Activated CD8-positive, alpha-beta T cell treated with anti-CD3 and anti-CD28 coated beads for 36 hours (primary cell): Measurements from ENCODE around the gene PDSS2. TPM values are rescaled to one million over a fixed set of nuclear protein-coding genes. Genes with fewer than 3 reads are reported as not detected.

Source experiments
- ATAC-seq: fragments of 200-7000 bp; cut with Tn5 transposase; one replicate; pipeline ENCODE4 v1.10.0; 2021; ENCODE audit warnings: mild to moderate bottlenecking, moderate library complexity
- CTCF ChIA-PET: fragments of 350-600 bp; sonication (Branson Sonifier 250); formaldehyde crosslinking; loops from one replicate; lab custom pipeline; 2021; ENCODE audit warnings: antibody characterized with exemption; lab: Charles Lee
- POLR2A ChIA-PET: fragments of 350-600 bp; sonication (Branson Sonifier 250); formaldehyde crosslinking; loops from one replicate; lab custom pipeline; 2021; ENCODE audit warnings: antibody characterized with exemption; lab: Charles Lee
- DNase-seq: peaks from one replicate; pipeline ENCODE4 v3.0.0-alpha.2; 2020
- H3K27ac Mint-ChIP-seq: one replicate; pipeline ENCODE4 v1.8.0; 2021; ENCODE audit warnings: mild to moderate bottlenecking, mixed read lengths
- H3K27me3 Mint-ChIP-seq: one replicate; pipeline ENCODE4 v1.8.0; 2021; ENCODE audit warnings: mixed read lengths
- H3K36me3 Mint-ChIP-seq: one replicate; pipeline ENCODE4 v1.8.0; 2021; ENCODE audit warnings: low read depth, mixed read lengths
- H3K4me1 Mint-ChIP-seq: one replicate; pipeline ENCODE4 v1.8.0; 2021; ENCODE audit warnings: low read depth, mixed read lengths
- H3K4me3 Mint-ChIP-seq: one replicate; pipeline ENCODE4 v1.8.0; 2021; ENCODE audit warnings: mild to moderate bottlenecking, moderate library complexity, mixed read lengths
- H3K9me3 Mint-ChIP-seq: one replicate; pipeline ENCODE4 v1.8.0; 2021; ENCODE audit warnings: mixed read lengths
- intact Hi-C: fragments of 100-400 bp; cut with micrococcal nuclease; formaldehyde crosslinking; loops from one replicate; pipeline ENCODE4 v1.10.0; 2022
- total RNA-seq, 2 experiments: library from RNA; stranded (reverse); gene quantifications; one replicate each; pipeline ENCODE4 v1.2.3, GENCODE V29; 2021
- TF ChIP-seq, protein P1 (sequence below): fragments of 200-600 bp; IDR thresholded peaks from one replicate; pipeline ENCODE4 v1.8.0; 2022; ENCODE audit warnings: antibody characterized with exemption, mild to moderate bottlenecking

PDSS2 gene
- total RNA-seq, 2 experiments from 2014 or later: 13.2 to 14.8 TPM

DNA sequence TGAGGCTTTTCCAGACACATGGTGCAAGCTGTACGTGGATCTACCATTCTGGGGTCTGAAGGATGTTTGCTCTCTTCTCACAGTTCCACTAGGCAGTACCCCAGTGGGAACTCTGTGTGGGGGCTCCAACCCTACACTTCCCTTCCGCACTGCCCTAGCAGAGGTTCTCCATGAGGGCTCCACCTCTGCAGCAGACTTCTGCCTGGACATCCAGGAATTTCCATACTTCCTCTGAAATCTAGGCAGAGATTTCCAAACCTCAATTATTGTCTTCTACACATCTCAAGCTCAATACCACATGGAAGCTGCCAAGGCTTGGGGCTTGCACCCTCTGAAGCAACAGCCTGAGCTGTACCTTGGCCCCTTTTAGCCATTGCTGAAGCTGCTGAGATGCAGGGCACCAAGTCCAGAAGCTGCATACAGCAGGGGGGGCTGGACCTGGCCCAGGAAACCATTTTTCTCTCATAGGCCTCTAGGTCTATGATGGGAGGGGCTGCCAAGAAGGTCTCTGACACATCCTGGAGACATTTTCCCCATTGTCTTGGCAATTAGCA, 11.6 kb downstream of the PDSS2 start:
- TF ChIP-seq, protein P1, sequence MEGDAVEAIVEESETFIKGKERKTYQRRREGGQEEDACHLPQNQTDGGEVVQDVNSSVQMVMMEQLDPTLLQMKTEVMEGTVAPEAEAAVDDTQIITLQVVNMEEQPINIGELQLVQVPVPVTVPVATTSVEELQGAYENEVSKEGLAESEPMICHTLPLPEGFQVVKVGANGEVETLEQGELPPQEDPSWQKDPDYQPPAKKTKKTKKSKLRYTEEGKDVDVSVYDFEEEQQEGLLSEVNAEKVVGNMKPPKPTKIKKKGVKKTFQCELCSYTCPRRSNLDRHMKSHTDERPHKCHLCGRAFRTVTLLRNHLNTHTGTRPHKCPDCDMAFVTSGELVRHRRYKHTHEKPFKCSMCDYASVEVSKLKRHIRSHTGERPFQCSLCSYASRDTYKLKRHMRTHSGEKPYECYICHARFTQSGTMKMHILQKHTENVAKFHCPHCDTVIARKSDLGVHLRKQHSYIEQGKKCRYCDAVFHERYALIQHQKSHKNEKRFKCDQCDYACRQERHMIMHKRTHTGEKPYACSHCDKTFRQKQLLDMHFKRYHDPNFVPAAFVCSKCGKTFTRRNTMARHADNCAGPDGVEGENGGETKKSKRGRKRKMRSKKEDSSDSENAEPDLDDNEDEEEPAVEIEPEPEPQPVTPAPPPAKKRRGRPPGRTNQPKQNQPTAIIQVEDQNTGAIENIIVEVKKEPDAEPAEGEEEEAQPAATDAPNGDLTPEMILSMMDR: no peak
- H3K4me3 Mint-ChIP-seq: no peak overlapping the region
- H3K36me3 Mint-ChIP-seq: peaks cover 55% of the 10 kb centered on the region
- POLR2A ChIA-PET: interaction anchor here (1.1 kb wide), 1 partner anchor 11 kb away, joined by 4 read pairs; the partner anchor contains the start of gene PDSS2
- H3K27me3 Mint-ChIP-seq: no peaks in the 10 kb centered on the region
- CTCF ChIA-PET: interaction anchor here (2.0 kb wide), 1 partner anchor 11 kb away, joined by 6 read pairs; the partner anchor contains the start of gene PDSS2
- peaks cover 23% of the 10 kb centered on the region for H3K9me3 Mint-ChIP-seq
- ATAC-seq: no peak
- no peak overlapping the region for H3K27ac Mint-ChIP-seq
- intact Hi-C loops: no loop called here
- peaks cover 4% of the 10 kb centered on the region for H3K4me1 Mint-ChIP-seq
- DNase-seq: no peak

DNA sequence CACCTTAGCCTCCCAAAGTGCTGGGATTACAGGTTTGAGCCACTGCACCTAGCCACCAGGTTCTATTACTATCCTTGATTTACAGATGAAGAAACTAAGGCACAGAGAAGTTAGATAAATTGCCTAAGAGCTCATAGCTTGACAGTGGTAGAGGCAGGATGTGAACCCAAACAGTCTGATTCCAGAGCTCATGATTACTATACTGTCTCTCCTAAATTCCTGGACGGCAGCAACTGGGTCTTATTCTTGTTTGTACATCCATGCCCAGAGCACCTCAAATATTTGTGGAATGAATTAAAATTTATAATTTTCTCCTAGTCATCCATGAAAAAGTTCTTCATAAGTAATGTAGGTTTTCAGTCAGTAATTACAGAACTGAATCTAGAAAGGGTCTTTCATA, 15.1 kb downstream of the PDSS2 start:
- Mint-ChIP-seq H3K27me3 (no peaks in the 10 kb centered on the region), H3K36me3 (peaks cover 30% of the 10 kb centered on the region), H3K9me3 (peaks cover 21% of the 10 kb centered on the region), H3K27ac (no peak overlapping the region), H3K4me1 (peaks cover 17% of the 10 kb centered on the region), H3K4me3 (no peak overlapping the region)
- TF ChIP-seq, protein P1: no peak
- intact Hi-C loops: no loop called here
- ChIA-PET POLR2A (interaction anchor here (0.5 to 0.7 kb wide), 2 partner anchors 57 to 392 kb away, joined by 3 read pairs; no protein-coding TSS in a partner anchor), CTCF (interaction anchor here (0.9 to 1.0 kb wide), 2 partner anchors 15 to 107 kb away, joined by 3 read pairs; partner anchors contain the start of gene PDSS2)
- no peak for ATAC-seq
- no peak for DNase-seq

DNA sequence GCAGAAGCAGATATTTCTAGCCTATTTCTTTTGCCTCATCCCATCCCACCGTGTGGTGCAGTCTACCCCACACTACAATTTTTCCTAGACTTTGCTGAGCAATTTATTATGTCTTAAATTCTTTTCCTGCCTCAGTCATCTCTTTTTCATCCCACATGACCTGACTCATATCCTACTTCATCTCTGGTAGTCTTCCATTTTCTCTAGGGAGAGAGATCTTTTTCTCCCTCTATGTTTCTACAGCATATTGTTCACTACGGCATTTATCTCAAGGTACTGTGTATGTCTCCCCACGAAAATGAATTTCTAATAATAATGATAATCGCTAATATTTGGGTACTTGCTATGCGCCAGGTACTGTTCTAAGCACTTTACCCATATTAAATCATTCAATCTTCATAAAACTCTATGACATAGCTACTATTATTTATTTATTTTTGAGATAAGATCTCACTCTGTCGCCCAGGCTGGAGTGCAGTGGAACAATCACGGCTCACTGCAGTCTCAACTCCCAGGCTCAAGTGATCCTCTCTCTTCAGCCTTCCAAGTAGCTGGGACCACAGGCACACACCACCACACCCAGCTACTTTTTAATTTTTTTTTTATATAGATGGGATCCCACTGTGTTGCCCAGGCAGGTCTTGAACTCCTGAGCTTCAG, 15.6 kb downstream of the PDSS2 start:
- ATAC-seq: no peak
- POLR2A ChIA-PET: no interaction called here
- peaks cover 17% of the 10 kb centered on the region for H3K9me3 Mint-ChIP-seq

DNA sequence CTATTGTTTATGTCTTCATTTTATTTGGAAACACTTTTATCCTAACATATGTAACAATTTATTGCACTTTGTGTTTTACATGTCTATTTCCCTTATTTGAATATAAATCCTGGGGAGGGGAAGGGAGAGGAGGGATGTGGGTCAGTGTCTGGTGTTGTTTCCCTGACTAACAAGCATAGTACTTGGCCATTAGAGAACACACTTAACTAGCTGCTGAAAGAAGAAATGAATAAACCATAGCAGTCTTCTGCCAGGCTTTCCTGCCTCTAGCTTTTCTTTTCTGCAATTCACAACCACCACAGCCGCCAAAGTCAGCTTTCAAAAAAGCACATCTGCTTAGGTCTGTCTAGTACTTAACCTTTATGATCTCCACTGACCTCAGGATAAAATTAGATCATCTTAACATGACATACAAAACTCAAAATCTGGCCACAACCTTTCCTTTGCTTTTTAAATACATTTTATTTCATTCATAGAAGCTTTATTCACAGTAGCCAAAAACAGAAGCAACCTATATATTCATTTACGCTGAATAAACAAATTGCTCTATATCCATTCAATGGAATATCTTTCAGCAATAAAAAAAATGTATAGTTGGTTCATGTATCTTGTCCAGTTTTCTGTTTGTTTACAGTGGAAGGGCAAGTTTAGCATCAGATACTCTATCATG, 16.3 kb downstream of the PDSS2 start:
- Mint-ChIP-seq H3K4me1 (peaks cover 17% of the 10 kb centered on the region), H3K36me3 (peaks cover 19% of the 10 kb centered on the region), H3K27ac (no peak overlapping the region), H3K27me3 (no peaks in the 10 kb centered on the region), H3K4me3 (no peak overlapping the region), H3K9me3 (peaks cover 10% of the 10 kb centered on the region)
- ChIA-PET POLR2A (no interaction called here), CTCF (interaction anchor here (1.0 kb wide), 1 partner anchor 17 kb away, joined by 3 read pairs; the partner anchor contains the start of gene PDSS2)
- no peak for ATAC-seq
- intact Hi-C loops: no loop called here
- DNase-seq: no peak
- TF ChIP-seq, protein P1: no peak

More for the DNA sequence above, 15.6 kb downstream of the PDSS2 start:
- CTCF ChIA-PET: interaction anchor here (1.0 kb wide), 1 partner anchor 16 kb away, joined by 3 read pairs; the partner anchor contains the start of gene PDSS2
- no peak overlapping the region for H3K4me3 Mint-ChIP-seq
- no peak for DNase-seq
- intact Hi-C loops: no loop called here
- TF ChIP-seq, protein P1: no peak
- no peak overlapping the region for H3K27ac Mint-ChIP-seq
- no peaks in the 10 kb centered on the region for H3K27me3 Mint-ChIP-seq
- H3K4me1 Mint-ChIP-seq: peaks cover 17% of the 10 kb centered on the region
- H3K36me3 Mint-ChIP-seq: peaks cover 25% of the 10 kb centered on the region
